GM12874 (cell line): Measurements from ENCODE around the gene A3GALT2.

Source experiments
- TF ChIP-seq, protein P1 (sequence below): IDR thresholded peaks from 2 replicates; pipeline ENCODE4 v1.5.1; 2011; ENCODE audit warnings: low read depth, mild to moderate bottlenecking, control low read depth, low read length, moderate library complexity; ENCODE audit not compliant: insufficient read depth

The A3GALT2 gene

DNA sequence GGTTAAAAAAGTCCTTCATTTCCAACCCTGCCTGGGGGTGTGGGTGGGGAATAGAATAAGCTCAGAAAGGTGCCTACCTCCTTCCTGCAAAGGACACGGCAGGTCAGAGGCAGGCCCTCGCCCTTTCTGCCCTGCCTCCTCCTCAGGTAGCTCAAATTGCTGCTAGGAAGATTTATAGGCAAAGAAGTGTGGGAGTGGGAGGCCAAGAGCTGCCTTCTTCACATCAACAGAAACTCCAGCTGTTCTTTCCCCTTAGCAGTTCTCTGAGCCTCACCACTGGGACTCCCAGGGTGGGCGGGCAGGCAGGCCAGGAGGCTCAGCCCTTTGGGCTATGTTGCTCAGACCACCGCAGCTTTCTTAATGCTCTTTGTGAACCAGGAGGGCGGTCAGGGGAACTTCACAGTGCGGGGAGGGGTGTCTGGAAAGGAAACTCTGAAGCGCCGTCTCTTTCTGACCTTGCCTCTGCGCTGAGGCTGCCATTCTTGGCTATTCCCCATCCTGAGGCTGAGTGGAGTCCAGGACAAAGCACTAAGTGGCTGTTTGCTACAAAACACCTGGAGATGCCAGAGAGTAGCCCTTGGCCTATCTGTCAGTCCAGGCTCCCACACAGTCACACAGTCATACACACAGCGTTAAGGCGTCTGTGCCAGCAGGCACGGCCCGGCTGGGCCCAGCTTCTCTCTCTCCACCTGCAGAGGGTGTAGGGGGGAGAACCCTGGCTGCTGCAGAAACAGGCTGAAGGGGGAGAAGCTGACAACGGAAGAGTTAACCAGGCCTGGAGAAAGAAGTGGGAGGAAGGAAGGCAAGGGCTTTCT, 3.0 kb upstream of the A3GALT2 start:
- TF ChIP-seq, protein P1, sequence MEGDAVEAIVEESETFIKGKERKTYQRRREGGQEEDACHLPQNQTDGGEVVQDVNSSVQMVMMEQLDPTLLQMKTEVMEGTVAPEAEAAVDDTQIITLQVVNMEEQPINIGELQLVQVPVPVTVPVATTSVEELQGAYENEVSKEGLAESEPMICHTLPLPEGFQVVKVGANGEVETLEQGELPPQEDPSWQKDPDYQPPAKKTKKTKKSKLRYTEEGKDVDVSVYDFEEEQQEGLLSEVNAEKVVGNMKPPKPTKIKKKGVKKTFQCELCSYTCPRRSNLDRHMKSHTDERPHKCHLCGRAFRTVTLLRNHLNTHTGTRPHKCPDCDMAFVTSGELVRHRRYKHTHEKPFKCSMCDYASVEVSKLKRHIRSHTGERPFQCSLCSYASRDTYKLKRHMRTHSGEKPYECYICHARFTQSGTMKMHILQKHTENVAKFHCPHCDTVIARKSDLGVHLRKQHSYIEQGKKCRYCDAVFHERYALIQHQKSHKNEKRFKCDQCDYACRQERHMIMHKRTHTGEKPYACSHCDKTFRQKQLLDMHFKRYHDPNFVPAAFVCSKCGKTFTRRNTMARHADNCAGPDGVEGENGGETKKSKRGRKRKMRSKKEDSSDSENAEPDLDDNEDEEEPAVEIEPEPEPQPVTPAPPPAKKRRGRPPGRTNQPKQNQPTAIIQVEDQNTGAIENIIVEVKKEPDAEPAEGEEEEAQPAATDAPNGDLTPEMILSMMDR = no peak

DNA sequence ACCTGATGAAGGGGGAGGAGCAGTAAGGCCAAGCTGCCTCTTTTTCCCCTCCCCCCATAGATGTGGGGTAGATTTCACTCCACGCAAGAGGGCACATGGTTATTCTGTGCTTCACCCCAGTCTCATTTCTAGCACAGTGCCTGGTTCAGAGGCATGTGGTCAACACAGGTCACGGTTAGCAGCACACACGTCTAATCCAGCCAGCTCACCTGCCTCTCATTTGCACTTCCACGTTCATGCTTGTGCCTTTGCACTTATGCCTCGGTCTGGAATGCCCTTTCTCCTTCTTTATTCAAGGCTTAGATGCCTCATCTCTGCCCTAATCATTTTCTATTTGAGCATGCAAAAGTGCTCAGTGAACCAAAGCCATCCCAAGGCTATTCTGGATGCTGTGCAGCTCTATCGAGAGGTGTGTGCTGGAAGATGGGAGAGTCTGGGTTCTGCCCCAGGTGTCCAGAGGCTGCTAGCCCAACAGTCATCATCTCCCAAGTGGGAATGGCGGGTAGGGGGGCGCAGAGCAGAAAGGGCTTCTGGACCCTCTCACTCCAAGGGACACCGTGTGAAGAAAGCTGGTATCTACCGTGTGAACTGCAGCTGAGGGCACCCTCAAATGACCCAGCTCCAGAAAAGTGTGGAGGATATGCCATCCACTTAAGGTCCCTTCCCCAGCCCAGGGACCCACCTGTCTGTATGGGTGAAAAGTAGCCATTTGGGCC, 2.1 kb upstream of the A3GALT2 start:
- TF ChIP-seq, protein P1 = no peak

DNA sequence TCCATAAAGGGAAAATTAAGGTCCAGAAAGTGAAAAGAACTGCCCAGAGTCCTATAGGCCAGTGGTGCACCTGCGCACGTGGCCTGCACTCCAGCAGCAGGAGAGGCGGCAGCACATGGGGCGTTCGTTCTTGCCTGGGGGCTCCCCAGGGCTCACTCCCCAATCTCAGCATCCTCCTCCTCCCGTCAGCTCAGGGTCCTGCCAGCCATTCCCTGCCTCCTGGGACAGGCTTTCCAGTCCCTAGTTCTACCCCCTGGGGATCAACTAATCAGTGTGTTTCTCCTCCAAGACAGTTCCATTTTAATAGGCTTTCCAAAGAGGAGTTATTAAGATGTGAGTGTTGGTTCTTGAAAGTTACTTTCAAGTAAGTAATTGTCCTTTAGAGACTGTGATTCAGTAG, 1.2 kb upstream of the A3GALT2 start:
- TF ChIP-seq, protein P1 = no peak

DNA sequence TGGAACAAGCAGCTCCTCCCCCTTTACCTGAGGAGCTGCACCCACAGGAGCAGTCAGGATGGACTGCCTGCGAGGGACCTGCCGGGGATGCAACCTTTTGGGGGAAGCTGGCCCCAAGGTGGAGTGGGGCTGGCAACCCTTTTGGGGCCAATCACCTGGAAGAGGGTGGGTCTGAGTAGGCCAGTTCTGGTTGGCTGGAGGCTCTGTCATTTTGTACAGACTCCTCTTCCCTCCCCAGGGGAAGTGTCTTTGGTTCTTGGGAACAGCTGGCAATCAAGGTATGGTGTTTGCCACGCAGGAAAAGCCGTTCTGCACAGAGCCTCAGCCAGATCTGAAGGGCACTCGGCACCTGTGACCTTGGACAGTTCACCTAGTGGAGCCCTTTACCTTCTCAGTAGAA, 280 bp upstream of the A3GALT2 start:
- TF ChIP-seq, protein P1 = no peak

DNA sequence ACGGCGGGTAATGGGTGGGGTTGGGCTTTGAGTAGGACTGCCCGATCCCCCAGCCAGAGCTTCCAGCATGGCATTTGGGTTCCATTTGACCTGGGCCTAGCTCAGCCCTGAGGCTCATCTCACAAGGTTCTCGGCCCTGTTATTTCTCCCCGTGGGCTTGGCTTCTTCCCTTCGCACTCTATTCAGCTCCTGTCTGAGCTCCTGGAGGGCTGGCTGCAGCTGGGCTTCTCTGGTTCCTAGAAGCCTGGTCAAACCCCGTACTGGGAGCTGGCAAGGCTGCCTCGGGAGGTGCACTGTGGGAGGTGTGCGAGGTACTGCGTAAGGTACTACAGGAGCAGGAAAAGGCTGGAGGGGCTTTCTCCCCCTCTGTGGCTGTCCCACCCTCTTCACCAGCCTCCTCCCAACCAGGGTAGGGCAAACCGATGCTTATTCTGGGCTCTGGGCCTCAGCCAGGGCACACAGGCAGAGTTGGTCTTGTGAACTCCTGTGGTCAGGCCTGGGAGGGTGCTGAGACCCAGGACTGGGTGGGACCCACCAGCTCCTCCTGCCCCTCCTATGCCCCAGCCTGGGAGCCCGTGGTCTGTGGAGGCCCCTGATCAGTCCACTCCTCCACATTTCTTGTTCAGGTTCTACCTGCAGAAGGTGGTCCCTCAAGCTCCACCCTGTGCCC, 814 bp downstream of the A3GALT2 start:
- TF ChIP-seq, protein P1 = no peak

DNA sequence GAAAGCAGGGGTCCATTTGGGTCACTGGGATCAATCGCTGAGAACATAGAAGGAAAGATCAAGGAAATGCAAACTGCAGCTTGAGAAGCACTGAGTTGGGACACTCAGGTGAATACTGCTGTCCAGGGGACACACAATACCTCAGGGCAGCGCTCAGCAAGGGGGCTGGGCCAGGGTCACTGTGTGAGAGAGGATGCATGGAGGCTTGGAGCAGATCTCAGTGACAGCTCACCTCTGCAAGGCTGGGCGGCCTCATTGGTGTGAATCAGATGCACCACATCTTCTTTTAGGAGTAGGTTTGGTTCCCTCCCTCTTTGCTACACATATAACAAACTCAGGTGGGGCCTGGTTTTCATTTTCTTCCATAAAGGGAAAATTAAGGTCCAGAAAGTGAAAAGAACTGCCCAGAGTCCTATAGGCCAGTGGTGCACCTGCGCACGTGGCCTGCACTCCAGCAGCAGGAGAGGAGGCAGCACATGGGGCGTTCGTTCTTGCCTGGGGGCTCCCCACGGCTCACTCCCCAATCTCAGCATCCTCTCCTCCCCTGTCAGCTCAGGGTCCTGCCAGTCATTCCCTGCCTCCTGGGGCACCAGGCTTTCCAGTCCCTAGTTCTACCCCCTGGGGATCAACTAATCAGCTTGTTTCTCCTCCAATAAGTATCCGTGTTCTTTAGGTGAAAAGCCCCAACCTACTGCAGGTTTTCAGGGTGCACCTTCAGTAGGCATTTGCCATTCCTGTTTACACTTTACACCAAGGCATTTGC, 1.5 kb downstream of the A3GALT2 start:
- TF ChIP-seq, protein P1 = no peak
